ENCODE data around the gene CUEDC1.
A peak's percentile ranks its signal among the peaks of the same experiment; 100 is the strongest.

Gene CUEDC1

DNA sequence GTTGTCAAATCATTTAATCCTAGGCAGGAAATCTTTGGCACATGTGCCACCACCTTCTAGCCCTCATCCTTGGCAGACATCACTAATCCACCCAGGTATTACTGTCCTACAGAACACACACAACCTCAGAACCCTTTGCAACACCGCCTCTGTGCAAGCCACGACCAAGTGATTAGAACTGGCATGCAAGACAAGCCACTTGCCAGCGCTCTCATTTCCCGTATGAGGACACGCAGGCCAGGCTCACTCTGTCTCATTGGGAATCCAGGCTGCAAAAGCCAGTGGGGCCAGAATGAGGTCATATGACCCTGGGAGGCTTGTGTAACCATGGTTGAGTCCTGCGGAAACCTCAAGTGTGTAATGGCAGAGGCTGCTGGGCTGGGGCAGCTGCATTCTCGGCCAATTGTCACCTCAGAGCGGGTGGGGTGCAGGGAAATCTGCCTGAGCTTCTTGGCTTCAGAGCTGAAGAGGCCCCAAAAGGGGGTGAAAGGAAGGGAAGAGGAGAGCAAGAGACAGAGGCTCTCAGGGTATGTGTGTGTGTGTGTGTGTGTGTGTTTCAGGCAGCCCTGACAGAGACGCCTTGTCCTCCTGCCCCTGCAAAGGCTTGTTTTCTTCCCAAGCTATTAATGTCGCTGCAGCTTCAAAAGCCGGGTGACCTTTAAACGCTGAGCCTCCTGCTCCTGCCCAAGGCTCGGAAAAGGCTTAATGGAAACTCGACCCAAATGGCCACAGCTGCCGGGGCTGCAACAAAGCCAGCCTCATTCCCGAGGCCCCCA, 62.2 kb downstream of the CUEDC1 start:
- DNase-seq: no peak

DNA sequence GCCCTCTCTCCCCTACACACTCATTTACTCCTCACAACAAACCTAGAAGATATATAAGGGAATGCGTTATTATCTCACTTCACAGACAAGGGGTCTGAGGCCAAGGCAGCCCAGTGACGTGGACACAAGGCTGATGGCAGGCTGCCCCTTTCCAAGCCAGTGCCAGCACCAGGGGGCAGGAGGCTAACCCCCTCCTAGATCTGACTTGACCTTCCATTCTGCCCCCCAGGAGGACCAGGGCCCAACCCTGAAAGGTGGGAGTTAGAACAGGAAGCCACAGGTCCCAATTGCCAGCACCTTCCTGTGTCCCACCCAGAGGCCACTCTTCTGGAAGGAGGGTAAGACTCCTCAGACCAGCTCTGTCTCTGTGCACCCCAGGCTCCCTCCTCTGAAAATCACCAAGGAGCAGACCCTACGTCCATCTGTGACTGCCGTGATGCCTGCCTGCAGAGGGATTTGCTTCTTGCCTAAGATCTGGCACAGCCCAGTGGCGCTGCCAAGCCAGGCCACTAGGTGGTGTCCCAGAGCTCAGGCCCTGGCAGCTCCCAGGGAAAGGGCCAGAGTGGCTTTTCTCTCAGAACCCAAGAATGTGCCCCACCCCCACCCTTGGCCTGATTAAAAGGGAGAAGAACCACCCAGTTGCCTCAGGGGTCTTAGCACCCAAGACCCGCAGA, 62.9 kb downstream of the CUEDC1 start:
- peak; percentile 77 for DNase-seq

DNA sequence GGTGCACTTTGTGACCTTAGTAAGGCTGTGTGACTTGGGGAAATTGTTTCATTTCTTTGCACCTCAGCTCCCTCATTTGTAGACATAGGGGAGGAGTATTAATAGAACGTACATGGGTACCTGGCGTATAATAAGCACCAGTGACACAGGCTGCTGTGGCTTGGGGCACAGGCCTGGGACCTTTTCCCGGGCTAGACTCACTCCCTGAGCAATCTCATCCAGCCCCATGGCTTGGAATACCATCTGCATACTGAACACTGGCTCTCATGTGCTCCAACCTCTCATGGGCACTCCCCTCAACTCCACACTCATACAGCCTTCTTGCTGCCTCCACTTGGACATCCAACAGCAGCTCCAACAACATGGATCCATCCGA, 64.4 kb downstream of the CUEDC1 start:
- DNase-seq: no peak

DNA sequence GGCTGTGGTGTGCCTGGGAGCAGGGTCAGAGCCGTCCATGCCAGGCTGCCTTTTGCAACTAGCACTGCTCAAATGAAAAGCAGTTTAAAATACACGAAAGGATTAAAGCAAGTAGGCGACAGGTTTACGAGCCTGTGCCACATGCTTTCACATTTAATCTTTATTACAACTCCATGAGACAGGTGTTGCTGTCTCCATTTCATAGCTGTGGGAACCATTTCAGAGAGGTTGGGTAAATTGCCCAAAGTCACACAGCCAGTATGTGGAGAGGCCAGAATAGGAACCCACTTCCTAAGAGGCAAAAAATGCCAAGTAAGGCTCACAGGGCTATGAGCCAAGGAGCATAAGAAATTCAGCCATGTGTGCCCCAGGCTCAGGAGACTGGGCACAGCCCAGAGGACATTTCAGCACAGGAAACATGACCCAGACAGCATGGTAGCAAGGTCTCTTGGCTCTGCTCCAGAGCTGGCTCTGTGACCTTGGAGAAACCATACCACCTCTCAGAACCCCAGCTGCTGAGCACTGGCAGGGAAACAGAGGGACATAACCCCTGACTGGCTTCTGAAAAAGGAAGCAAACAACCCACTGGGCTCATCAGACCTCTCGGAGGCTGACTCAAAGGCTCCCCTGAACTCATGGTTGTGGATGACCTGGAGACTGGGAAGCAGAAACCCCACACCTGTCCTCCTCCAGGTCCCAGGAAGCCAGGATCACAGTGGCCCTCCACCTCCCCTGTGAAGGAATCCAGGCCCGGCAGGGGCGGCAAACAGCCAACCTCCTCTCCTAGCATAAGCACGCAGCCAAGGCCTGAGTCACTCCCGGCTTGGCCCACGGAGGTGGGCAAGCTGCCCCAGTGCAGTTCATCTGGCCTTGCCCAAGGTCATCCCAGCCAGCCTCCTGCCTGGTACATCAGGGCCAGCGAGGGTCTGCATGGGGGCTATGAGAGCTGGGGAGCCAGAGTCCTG, 65.0 kb downstream of the CUEDC1 start:
- DNase-seq: no peak

DNA sequence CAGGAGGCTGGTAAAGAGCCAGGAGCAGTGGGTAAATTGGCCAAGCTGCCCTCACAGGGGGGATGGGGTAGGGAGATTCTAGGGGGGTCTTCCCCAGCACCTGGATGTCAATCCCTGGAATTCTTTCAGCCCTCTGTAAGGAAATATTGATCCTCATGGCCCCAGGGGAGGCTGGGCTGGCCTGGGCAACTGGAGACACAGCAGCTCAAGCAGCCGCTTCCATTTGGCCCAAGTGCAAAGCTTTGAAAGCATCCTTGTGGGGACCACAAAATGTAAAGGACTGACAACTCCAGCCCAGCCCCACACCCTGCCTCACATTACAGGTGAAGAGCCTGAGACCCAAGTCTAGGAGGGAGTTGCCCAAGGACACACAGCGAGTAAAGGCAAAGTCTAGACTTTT, 66.0 kb downstream of the CUEDC1 start:
- DNase-seq: no peak

DNA sequence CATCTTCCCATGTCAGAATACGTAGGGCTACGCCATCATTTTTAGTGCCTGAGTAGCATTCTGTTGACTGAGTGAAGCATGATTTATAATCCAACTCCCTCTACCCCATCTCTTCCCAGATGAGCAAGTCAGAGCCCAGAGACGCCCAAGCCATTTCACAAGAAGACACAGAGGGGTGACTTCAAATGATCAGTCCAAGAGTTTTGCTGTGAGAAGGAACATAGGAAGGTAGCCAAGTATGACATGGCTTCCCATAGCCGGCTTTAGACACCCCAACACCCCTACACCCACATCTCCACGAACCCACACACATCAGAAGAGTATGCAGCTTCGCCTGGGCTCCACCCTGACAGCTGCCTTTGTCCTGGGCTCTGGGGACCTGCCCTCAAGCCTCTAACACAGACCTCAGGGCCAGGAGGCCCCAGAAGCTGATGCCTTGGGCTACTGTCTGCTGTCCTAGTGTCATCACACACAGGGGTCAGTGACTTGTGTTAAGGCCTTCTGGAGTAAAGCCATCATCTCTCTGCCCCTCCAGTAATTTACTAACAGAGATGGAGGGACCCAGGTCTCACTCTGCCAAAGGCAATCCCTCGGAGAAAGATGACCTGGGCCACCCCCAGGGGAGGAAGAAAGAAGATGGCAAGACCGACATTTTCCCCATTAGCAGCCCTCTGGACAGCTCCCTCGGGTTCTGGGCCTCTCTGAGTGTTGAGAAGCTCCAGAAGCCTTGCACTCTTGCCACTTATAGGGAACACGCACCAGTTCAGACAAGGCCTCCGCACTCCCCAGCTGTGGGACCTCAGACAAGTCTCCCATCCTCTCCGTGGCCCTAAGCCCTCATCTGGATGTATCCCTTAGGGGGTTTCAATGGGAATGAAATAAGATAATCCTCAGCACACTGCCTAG, 66.6 kb downstream of the CUEDC1 start:
- no peak for DNase-seq

DNA sequence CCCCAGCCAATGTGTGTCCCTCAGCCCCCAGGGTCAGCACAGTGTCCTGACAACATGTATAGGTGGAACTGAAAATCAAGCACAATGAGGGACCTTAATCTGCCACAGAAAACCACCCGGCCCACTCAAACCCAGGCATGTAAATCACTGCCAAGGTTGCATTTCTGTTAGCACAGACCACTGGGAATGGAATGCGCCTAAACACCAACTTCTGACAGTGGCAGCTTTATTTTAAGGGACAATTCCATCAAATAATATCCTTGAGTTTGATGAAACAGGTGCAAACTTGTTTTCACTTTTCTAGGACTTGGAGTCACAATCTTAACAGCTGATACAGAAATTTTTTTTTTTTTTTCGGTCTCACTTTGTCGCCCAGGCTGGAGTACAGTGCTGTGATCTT, 68.1 kb downstream of the CUEDC1 start:
- no peak for DNase-seq

DNA sequence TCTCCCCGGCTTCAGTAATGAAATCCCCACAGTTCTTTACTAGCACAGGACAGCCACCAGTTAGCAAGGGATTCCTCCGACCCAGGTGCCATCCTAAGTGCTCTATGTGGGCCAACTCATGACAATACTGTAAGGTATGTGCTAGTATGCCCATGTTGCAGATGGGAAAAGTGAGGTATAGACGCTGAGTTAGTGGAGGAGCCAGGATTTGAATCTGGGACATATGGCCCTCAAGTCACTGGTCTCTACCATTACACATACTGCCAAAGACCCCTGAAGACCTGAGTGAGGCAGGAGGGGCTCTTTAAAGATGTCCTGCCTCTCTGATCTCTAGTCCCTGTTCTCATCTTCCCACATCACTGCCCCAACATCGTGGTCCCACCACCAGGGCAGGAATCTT, 69.2 kb downstream of the CUEDC1 start:
- DNase-seq: no peak

DNA sequence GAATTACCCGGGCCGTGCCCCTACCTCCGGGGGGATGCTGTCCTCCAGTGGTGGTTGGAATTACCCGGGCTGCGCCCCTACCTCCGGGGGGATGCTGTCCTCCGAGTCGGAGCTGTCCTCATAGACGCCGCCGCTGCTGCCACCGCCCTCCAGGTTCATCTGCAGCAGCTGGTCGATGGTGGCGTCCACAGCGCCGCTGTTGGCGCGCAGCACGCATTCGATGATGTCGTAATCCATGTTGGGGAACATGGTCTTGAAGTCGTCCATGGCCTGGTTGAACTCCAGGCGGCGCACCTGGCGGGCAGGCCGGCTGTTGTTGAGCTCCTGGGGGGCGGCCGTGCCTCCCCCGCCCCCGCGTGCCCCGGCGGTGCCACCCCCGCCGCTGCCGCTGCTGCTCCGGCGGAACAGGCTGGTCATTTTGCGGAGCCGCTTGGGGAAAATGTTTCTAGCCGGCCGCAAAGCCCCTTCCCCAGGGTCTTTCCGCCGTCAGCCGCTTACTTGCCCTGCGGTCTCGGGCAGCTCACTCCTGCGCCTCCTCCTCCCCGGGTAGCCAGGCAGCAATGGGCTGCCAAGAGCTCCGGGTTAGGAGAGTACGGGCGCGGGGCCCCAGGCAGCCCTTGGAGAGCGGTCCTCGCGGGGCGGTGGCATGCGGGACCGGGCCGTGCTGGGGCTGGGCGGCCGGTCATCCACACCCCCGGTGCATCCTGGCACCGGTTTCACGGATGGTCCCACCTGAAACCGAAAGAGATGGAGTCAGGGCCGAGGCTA, 69.9 kb downstream of the CUEDC1 start:
- no peak for DNase-seq

DNA sequence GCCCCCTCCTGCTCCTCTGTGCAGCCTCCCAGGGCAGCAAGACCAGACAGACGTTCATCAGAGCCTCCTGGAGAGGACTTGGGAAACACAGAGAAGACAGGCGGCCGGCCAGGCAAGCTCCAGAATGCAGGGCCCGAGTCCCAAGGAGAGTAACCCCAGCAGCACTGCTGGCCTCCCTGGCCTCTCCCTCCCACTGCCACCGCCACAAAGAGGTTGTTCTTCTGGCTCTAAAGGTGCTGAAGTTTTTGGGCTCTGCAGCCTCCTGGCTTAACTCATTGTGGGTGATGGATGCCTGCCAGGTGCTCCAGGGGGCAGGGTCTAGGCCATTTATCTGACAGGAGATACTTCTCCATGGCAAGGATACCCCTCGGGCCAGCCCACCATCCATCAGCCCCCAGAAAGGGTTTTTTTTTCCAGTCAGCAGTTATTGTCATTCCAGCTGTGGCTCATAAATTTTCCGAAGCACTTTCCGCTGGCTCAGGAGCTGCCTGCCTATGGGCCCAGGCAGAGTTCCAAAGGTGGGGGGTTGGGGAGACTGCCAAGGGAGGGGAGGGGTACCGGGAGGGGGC, 73.3 kb downstream of the CUEDC1 start:
- no peak for DNase-seq

DNA sequence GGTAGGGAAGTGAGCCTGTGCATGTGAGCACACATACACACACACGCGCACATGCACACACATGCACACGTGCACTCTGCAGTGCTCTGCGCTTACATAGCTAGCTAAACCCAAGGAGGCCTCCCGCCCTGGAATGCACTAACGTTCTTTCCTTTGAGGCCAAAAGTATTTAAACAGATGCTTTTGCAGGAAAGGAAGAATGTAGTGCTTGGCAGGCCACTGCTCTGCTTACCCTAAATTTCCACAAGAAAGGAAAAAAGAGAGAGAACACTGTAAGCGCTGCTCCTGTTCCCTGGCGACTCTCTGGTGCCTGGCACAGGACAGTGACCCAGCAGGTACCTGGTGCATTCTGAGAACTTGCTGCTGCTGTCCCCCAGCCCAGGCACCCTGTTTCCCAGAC, 74.1 kb downstream of the CUEDC1 start:
- no peak for DNase-seq

DNA sequence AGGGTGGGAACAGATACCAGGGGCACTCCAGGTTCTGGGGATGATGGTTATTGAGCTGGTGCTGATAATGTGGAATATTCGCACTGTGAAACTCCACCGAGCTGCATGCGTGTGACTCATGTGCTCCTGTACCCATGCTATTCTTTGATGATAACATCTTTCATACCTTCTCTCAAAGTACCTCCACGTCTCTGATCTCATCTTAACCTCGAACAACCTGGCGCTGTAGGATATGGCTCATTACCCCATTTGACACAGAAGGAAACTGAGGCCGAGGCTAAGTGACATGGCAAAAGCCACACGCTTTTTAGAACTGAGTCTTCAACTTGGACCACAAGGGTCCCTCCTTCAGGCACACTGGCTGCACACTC, 75.1 kb downstream of the CUEDC1 start:
- DNase-seq: peak; percentile 29

DNA sequence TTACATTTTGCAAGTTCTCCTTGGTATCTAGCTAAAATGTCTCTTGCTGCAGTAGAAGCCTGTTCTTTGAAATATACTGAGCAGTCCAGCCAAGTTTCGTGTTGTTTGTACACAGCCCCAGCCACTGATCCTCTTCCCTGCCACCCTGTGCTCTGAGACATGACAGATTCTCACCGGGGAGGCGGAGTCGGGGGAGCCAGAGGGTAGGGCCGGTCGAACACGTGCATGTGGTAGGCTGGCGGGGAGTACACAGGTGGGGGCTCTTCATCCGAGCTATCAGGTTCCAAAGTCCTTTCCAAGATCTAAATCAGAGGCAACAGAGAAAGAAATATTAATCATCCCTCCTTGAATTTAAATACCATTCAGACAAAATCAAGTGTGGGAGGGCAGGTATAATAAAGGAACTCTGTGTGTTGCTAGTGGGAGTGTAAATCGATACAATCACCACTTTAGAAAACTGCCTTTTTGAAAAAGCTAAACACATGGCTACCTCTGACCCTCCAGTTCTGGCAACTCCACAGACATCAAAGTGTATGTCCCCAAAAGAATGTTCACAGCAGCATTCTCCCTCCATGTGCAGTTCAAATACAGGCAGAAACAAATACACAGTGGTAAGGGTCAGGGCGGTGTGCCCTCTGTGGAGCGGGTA, 75.7 kb downstream of the CUEDC1 start:
- no peak for DNase-seq

DNA sequence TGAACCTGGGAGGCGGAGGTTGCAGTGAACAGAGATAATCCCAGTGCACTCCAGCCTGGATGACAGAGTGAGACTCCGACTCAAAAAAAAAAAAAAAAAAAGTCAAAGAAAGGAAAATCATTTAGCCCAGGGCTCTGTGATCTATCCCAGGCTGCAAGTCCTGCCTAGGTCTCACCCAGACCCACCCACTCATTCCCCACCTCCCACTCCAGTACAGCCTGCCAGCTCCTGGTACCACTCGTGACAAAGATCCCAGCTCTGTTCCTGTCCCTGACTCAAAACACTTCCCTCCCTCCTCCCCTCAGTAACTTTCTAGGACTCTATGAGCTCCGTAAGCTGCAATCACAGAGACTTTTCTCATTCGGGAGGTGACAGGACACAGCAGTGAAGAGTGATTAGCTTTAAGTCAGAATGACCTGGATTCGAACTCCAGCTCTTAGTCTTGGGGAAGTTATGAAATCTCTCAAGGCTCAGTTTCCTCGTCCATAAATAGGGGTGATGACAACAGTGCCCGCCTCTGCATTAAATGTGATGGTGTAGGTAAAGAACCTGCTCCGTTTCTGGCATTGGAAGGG, 77.3 kb downstream of the CUEDC1 start:
- DNase-seq: no peak

DNA sequence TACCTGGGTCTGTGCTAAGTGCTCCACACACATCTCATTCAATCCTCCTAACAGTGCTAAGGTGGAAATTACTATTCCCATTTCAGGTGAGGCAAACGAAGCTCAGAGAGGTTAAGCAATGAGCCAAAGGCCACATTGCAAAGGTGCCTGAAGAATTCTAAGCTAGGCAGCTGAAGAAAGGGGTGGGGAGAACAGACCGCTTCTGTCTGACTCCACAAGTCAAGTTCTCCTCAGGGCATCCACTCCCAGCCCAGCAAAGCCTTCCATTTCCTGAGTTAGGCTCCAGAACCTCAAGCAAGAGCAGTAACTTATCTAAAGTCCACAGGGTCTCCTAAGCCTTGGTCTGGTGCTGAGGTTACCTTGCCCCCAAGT, 78.4 kb downstream of the CUEDC1 start:
- DNase-seq: no peak

DNA sequence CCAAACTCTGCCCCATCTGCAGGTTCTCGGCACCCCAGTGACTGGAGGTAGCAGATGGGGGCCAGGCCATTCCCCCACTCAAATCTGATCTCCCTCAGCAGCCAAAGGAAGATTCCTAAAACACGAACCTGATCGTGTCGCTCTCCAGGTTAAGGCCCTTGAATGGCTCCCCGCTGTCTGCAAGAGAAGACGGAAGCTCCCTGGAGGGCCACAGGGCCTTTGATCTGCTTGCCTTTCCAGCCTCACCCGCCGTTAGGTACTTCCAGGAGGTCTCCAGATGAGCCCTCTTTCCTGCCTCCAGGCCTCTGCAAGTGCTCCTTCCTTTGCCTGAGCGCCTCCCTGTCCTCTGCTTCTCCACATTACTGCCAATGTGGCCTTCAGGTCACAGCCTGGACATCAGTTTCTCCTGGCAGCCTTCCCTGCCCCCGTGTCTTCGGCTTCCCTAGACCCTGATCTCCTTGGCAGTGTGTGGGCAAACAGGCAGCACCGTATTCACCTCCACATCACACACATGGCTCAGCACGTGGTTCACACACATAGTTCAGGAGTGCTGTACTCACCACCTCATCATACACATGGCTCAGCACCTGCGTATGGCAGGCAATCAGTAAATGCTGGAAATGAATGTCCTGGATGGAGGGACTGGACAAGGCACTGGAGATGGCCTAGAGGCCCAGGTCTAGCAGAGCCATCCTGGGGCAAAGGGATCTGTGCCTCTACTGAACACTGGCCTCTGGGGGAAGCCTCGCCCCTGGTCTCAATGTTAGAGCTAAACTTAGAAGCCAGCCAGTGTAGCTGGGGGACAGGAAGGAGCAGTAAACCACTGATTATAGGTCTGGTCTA, 79.0 kb downstream of the CUEDC1 start:
- no peak for DNase-seq

DNA sequence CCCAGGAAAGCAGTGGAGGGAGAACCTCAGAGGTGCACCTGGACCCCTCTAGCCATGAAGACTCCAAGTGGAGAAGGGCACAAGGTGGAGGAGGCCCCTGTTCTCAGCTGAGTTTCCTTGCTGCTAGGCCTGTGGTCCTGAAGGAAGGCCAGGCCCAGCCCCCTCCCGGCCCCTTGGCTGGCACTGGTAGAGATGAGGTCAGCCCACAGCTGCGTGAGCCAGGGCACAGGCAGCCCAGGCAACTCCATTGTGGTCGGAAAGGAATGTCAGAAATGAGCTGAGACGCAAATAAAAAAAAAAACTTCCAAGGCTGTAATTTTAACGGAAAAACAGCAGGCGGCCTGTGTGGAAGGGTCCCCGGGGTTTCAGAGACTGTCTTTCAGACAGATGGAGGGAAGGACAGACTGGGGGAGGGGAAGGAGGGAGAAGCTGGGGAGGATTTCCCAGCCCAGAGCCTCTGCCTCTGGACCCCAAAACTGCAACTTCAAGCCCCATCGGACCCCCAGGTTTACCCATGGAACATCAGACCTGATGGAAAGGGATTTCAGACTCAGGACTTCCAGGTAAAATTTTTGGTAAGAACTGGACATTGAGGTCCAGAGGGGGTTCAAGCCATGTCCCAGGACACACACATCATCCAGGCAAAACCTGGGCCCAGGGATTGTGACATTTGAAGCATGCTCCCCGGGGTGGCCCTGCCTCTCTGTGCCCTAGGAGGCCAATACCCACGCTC, 79.8 kb downstream of the CUEDC1 start:
- DNase-seq: no peak

DNA sequence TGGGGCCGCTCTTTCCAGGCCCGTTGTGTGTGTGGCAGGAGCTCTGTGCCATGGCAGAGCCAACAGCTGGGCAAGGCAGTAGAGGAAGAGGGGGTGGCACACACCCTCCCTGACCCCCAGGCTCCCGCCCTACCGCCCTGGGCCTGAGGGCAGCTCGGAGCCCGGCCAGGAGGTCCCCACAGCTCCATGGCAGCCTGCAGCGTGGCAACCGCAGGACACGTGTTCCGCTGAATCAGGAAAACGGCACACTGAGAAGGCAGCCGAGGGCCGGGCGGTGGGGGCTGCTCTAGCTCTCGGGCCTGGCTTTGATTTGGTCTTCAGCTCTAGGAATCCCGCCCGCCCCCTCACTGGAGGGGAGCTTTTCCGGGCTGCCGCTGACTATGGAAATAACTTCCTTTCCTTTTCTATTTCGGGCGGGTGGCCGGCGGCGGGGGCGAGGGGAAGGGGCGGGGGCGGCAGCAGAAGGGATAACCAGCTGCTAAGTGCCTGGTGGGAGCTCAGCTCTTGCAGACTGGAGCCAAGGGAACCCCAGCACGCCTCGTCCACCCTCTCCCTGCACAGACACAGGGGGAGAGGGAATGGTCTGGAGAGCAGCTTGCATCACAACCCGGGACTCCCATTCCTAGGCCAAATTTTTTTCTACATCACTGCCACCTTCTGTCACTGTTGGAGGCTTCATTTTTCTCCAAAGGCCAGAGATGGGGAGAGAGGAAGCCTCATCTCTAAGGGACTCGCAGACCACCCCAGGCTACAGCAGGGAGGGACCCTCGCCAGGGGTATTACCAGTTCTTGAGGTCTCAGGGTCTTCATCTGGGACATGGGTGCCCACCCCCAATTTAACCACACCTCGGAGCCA, 80.5 kb downstream of the CUEDC1 start:
- no peak for DNase-seq

Measured in activated CD4-positive, alpha-beta T cell treated with anti-CD3 and anti-CD28 coated beads, Interleukin-2, amount 50 U/mL, for 16 hours (primary cell).